GM10847 (cell line): ENCODE data around the gene PRSS48.

ENCODE experiments used
- POLR2A ChIP-seq: IDR thresholded peaks from 2 replicates; pipeline ENCODE4 v1.6.1; 2011; ENCODE audit not compliant: insufficient read length; ENCODE audit errors: extremely low read depth

The PRSS48 gene, protein sequence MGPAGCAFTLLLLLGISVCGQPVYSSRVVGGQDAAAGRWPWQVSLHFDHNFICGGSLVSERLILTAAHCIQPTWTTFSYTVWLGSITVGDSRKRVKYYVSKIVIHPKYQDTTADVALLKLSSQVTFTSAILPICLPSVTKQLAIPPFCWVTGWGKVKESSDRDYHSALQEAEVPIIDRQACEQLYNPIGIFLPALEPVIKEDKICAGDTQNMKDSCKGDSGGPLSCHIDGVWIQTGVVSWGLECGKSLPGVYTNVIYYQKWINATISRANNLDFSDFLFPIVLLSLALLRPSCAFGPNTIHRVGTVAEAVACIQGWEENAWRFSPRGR

DNA sequence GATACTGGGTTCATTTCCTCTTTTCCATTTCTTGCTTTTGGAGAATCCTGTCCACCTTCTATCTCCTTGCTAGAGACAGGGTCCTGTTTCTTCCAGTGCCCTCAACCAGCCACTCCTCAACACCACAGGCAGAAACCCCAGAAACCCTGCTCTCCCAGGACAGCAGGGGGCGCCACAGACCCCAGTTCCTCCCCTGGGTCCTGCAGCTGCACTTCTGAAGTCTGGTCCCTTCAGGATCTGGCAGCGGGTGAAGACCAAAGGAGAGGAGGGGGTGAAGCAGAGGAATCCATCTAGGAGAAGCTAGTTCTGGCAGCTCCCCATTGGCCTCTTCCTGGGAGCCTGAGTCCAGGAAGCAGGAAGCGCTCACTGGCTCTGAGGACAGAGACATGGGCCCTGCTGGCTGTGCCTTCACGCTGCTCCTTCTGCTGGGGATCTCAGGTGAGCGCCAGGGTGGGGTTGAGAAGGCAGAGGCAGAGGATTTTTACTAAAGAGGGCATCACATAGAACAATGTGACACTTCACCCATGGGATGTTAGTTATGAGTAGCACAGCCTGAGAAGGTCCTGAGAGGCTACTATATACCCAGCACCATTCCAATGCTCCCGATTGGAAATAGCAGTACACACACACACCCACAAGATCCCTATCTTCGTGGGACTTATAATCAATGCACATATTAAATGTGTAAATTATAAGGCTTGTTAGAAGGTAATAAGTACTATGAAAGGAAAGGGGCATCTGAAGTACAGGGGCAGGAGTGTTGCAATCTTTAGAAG is at the start of gene PRSS48:
PRSS48 (plus strand) TSS at position 375 of the 776 bp plus-strand sequence; CDS start at position 387, 12 bp downstream.
- no peak for TF ChIP-seq POLR2A

DNA sequence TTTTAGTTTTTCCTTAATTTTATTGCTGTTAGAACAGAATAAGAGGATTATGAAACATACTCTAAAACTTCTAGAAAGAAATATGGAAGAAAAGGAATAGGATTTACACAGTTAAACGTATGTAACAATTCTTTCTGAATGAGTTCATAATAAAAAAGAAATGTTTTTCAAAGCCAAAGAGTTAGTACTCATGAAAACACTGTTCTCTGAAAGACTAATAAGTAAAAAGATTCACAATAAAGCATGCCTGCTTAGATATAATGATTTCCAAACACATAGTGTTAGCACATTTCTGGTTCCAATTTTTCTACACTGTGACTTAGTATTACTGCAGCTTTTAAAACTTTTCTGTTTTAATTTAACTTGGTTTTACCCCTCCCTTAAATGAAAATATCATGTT is 49.8 kb upstream of the PRSS48 start:
- no peak for TF ChIP-seq POLR2A

DNA sequence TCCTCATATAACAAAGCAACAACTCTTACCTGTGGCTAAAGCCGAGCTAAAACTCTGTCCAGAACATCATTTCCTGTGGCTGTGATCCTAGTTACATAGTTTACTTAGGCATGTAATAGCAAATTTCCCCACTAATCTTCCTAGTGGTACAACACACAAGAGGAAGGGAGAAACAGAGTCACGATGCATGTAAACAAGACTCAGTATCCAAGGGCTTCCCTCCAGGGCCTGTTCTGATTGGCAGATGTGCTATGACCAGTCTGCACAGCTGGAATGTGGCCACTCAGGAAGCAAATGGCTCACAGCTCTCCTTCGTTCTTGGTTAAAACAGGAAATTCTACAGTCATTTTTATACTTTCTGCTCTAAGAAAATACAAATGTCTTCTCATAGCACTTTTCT is 49.2 kb upstream of the PRSS48 start:
- TF ChIP-seq POLR2A = no peak

DNA sequence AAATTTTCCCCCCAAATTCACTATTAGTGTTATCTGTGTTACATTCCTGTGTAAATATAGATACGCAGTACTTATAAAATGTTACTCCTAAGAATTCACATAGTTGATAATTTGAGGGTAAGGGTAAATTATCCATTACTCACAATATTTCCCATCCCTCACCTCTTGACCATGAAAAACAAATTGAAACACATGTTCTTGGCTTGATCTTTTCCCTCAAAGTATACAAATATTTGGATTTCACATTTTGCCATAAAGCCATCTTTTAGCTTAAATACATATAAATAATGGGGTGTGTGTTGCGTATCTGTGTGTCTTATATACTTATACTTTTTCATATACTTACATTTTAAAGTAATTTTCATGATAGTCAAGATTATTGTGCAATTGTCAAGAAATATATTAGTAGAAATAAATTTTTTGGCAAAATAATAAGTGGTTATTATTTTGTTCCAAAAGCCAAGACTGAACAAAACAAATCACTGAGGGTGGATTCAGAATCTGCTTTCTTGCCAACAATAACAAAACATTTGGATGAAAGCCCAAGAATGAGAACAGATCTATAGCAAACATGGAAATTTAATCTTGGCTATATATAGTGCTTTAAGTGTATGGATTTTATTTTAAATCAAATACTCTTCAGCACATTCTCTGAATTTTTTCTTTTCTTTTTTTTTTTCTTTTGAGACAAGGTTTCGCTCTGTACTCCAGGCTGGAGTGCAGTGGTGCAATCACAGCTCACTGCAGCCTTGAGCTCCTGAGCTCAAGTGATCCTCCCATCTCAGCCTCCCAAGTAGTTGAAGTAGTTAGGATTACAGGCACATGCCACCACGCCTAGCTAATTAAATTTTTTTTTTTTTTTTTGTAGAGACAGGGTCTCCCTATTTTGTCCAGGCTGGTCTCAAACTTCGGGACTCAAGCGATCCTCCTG is 48.5 kb upstream of the PRSS48 start:
- no peak for TF ChIP-seq POLR2A

DNA sequence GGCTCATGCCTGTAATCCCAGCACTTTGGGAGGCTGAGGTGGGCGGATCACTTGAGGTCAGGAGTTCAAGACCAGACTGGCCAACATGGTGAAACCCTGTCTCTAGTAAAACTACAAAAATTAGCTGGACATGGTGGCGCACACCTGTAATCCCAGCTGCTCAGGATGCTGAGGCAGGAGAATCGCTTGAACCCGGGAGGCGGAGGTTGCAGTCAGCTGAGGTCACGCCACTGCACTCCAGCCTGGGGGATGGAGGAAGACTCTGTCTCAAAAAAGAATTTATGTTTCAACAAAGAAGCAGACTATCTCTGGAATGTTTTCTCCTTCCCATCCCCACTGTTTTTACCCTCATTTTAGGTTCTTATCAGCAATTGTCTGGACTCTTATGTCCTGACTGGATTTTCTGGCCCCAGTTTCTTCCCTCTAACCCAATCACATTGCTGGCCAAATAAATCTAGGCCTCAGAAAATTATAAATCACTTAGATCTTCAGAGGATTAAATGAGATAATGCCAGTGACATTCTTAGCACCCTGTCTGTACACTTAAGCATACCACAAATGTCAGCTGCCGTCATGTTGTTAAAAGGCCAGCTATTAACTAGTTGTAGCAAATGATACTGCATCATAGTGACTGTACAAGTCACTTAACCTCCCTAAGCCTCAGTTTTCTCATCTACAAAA is 44.9 kb upstream of the PRSS48 start:
- no peak for TF ChIP-seq POLR2A

DNA sequence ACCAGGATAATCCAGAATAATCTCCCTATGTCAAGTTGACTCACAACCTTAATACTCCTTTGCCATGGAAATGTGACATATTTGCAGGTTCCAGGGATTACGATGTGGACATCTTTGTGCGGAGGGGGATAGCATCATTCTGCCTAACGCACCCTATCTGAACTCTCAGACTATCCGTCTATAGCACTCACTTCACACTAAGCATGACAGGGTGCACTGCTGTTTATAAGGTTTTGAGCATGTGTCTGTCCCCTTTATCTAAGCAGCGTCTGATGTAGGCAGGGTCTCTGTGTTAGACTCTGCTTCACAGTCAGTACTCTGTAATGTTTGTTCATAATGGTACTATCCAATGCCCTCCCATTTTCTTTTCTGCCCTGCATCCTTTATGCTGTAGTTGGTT is 43.4 kb upstream of the PRSS48 start:
- TF ChIP-seq POLR2A = no peak

DNA sequence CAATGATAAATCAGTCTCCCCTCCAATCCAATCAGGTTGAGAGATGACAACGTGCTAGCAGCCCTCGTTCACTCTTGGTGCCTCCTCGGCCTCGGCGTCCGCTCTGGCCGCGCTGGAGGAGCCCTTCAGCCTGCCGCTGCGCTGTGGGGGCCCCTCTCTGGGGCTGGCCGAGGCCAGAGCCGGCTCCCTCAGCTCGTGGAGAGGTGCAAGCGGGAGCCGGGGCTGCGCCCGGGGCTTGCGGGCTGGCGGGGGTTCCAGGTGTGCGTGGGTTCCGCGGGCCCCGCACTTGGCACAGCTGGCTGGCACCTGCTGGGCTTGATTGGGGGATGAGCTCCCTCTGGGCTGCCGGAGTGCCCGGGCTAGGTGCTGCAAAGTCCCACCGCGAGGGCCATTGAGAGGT is 40.9 kb upstream of the PRSS48 start:
- no peak for TF ChIP-seq POLR2A

DNA sequence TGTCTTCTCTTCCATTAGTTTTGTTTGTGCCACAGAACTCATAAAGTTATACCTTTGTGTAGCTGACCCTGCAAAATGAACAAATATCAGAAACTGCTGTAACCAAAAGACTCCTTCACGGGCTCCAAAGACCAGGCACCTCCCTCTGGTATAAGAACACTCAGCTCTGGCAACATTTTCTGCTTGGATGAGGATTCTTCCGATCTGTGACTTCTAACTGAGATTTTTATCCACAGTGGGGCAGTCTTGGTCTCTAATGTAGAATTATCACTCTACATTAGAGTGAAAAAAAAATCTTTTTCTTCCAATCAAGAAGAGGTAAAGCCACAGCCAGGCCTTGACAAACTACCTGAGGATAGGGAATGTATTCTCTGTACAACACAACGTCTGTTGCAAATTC is 38.5 kb upstream of the PRSS48 start:
- no peak for TF ChIP-seq POLR2A

DNA sequence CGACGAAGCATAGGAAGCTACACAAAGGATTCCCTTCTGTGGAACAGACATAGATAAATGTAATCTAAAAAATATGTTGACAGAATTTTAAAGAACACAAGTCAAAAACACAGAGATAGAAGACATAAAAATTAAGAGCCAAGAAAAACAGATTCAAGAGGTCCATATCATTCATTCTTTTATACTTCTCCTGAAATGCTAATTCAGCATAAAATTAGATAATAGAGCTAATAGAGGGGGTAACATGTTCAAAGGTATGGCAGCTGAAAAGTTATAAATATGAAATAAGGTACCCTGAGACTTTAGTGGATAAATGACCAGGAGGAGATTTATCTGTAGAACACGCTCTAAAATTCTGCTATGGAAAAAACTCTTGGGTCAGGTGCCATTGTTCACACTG is 37.4 kb upstream of the PRSS48 start:
- no peak for TF ChIP-seq POLR2A

DNA sequence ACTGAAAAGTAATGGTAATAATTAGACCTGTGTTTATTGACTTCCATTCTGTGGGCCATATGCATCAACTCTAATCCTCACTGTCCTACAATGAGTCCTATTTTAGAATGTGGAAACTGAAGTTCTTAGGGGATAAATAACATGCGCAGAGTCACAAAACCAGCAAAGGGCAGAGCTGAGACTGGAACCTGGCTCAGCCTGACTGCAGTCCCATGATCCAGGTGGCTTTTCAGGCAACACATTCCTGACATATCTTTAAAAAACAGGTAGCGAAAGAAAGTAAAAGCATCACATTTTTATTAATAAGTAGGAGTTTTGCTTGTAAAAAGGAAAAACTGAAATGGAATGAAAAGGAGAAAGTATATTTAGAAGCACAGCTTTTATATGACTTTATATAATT is 34.7 kb upstream of the PRSS48 start:
- TF ChIP-seq POLR2A = no peak

DNA sequence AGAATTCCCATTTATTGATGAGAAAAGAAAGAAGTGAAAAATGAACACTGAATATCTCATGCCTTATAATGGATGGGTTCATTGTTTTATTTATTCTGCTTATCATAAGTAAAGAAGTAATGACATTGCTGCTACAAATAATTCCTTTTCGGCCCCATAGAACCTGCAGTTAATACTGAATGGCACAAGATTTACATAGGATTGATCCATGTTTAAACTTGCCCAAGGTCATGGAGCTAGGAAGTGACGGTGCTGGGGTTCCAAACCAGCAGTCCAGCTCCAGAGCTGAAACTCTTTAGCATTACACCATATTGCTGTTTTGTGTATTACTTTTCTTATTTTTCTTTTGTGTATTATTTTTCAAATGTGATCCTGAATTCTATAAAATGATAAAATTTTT is 30.2 kb upstream of the PRSS48 start:
- no peak for TF ChIP-seq POLR2A

DNA sequence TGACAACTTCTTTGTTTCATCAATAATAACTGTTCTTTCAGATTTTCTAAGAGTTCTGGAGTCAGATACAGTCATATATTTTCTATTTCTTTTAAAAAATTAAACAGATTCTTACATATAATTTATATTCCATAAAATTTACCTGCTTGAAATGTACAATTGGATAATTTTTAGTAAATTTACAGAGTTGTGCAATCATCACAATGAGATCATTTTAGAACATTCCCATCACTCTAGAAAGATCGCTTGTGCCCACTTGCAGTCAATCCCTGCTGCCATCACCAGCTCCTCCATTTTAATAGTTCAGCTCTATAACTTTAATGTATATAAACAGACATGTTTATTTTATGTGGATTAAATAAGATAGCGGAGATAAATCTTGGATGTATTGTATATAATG is 29.6 kb upstream of the PRSS48 start:
- TF ChIP-seq POLR2A = no peak

DNA sequence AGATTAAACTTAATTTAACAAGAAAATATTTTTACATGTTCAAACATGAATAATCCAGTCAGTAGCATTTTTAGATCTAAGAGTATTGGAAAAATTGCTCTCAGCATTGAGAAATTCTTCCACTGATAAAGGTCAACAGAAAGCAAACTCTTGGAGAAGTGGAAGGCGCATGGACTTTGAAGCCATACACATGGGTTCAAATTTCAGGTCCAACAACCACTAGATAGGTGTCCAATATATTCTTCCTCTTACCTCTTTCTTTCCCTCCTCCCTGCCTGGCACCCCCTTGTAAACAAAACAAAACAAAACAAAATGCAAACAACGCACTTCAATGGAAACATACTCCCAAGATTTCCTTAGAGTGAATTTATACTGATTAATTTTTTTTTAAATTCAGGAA is 28.4 kb upstream of the PRSS48 start:
- no peak for TF ChIP-seq POLR2A

DNA sequence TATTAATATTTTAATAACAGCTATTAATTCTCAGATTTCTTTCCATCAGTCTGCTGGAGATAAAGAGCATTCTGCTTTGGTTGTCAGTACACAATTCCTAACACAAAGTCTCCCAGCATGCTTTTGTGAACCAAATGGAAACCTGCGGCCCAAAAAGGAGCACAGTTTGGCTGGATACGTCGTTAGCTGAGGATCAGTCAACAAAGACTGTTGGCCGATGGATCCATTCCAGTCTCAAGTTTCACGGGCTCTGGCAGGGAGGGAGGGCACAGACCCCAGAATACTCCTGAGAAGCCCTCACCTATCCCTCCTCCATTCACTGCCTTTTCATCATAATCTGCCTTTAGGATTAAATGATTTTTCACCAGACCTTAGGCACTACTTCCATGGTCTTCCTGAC is 26.3 kb upstream of the PRSS48 start:
- TF ChIP-seq POLR2A = no peak
